ENCODE measurements around the gene VASH1. TPM values are rescaled to one million over a fixed set of nuclear protein-coding genes. Genes with fewer than 3 reads are reported as not detected.

The VASH1 gene
- 10 to 100 TPM in 2 of 3 donors, 1 to 10 TPM in 1; 9.5 to 15.0 (median 13.5) TPM for total RNA-seq
- 7.9 TPM for total RNA-seq (2013)

DNA sequence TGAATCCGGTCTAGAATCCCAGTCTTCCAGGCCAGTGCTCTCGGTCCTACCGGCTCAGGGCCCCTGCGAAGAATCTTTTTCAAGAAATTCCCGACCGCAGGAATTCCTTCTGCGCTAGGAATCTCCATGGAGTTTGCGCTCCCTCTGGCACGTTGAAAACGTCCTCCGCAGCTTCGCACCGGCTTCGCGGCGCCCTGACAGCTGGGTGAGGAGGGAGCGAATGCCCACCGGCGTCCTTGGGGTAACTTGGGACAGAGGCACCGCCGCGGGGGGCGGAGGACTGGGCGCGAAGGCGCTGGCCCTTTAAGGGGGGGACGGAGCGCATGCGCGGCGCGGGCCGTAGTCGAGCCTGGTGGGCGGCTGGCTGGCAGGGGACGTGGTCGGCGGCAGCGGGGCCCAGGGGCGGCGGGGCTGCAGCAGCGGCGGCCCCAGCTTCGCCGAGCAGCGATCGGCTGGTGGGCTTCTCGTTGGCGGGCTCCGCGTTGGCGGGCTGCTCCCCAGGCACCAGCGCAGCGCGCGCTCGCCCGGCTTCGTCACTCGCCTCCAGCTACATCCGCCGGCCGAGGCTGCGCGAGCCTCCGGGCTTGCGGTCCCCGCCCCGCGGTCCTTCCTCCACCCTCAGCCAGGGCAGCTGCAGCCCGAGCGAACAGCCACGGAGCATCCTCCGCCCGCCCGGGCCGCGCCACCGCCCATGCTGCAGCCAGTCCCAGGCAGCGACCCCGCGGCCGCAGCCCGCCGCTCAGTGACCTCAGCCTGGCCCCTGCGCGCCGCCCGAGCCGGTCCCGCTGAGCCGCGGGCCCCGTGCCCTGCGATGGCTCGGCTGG is at the start of gene VASH1:
TSS of gene VASH1 (plus strand) at position 333 of the 824 bp plus-strand sequence. CDS start 1,354 bp downstream, outside the sequence.
- Histone ChIP-seq H3K4me3 (ENCODE audit: low read length) (peak within 1 kb of the TSS; percentile 51), H3K27me3 (ENCODE audit: control insufficient read depth, insufficient read depth, low read length) (no peaks in the 10 kb centered on the region), H3K27ac (ENCODE audit: low read length) (peak within 1 kb of the TSS; percentile 42), H3K4me1 (ENCODE audit: control insufficient read depth, insufficient read depth, low read length) (peaks cover 15% of the 10 kb centered on the region), H3K9me3 (ENCODE audit: control insufficient read depth, insufficient read depth, low read length) (no peaks in the 10 kb centered on the region), H3K36me3 (ENCODE audit: control insufficient read depth, insufficient read depth, low read length) (no peaks in the 10 kb centered on the region)
- no peaks in the 10 kb centered on the region for H3K36me3 Mint-ChIP-seq
- DNase-seq = peak; percentile 60 to 63
- peaks cover 8 to 11% of the 10 kb centered on the region in 2 donors for H3K27me3 Mint-ChIP-seq (ENCODE audit: low read depth in 2 of 2)
- intact Hi-C loops (cut with micrococcal nuclease) = no loop called here
- TF ChIP-seq, protein P1, sequence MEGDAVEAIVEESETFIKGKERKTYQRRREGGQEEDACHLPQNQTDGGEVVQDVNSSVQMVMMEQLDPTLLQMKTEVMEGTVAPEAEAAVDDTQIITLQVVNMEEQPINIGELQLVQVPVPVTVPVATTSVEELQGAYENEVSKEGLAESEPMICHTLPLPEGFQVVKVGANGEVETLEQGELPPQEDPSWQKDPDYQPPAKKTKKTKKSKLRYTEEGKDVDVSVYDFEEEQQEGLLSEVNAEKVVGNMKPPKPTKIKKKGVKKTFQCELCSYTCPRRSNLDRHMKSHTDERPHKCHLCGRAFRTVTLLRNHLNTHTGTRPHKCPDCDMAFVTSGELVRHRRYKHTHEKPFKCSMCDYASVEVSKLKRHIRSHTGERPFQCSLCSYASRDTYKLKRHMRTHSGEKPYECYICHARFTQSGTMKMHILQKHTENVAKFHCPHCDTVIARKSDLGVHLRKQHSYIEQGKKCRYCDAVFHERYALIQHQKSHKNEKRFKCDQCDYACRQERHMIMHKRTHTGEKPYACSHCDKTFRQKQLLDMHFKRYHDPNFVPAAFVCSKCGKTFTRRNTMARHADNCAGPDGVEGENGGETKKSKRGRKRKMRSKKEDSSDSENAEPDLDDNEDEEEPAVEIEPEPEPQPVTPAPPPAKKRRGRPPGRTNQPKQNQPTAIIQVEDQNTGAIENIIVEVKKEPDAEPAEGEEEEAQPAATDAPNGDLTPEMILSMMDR (IDR thresholded peaks at IDR 0.05) = no peak
- peaks cover 7 to 17% of the 10 kb centered on the region in 2 donors for H3K4me1 Mint-ChIP-seq
- H3K4me3 Mint-ChIP-seq = peak within 1 kb of the TSS; percentile 88
- H3K27ac Mint-ChIP-seq = peak within 1 kb of the TSS; percentile 50 to 65
- under 1% methylated on average over 96 of the region's 96 CpGs for WGBS (ENCODE audit: insufficient coverage)
- peak; percentile 78 to 88 (median 85) for ATAC-seq
- H3K9me3 Mint-ChIP-seq = no peaks in the 10 kb centered on the region

DNA sequence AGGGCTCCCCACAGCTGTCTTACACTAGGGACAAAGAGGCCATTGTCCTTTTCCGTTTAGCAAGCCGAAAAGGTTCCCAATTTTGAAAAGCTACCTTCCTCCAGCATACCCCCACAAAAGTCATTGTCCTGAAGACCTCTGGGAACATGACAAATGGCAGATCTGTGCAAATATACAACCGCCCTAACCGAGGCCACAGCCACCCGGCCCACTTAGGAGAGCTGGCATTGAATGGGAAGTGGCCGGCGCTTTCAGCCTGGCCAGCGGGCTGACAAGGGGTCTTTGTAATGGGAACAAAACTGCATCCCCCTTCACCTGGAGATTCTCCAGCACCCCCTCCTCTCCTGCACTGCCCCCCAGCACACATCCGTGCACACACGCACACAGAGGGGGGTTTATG is 48.1 kb upstream of the VASH1 start:
- H3K4me3 Mint-ChIP-seq = no peak overlapping the region
- Histone ChIP-seq H3K27me3 (ENCODE audit: control insufficient read depth, insufficient read depth, low read length) (no peaks in the 10 kb centered on the region), H3K9me3 (ENCODE audit: control insufficient read depth, insufficient read depth, low read length) (no peaks in the 10 kb centered on the region), H3K36me3 (ENCODE audit: control insufficient read depth, insufficient read depth, low read length) (no peaks in the 10 kb centered on the region), H3K27ac (ENCODE audit: low read length) (no peak overlapping the region), H3K4me3 (ENCODE audit: low read length) (no peak overlapping the region), H3K4me1 (ENCODE audit: control insufficient read depth, insufficient read depth, low read length) (no peaks in the 10 kb centered on the region)
- TF ChIP-seq, protein P1 (IDR thresholded peaks at IDR 0.05) = no peak
- no peaks in the 10 kb centered on the region for H3K9me3 Mint-ChIP-seq
- H3K36me3 Mint-ChIP-seq = no peaks in the 10 kb centered on the region
- intact Hi-C loops (cut with micrococcal nuclease) = no loop called here
- H3K27me3 Mint-ChIP-seq (ENCODE audit: low read depth in 2 of 2) = peaks cover 4 to 21% of the 10 kb centered on the region in 2 donors
- ATAC-seq (no peak), DNase-seq (no peak)
- no peak overlapping the region for H3K27ac Mint-ChIP-seq
- no peaks in the 10 kb centered on the region for H3K4me1 Mint-ChIP-seq
- WGBS (ENCODE audit: insufficient coverage) = 87% methylated on average over 8 of the region's 10 CpGs

DNA sequence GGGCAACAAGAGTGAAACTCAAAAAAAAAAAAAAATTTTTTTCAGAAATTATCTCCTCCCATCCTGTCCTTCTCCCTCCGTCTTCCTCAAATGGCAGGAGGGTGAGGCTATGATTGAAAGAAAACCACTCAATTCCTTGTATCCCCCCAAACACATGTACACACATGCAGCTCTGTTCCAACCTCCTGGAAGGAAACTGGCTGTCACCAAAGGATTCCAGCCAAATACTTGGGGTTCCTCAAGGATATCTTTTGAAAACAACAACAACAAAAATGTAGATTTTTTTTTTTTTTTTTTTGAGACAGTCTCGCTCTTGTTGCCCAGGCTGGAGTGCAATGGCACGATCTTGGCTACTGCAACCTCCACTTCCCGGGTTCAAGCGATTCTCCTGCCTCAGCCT is 46.8 kb upstream of the VASH1 start:
- Histone ChIP-seq H3K27ac (ENCODE audit: low read length) (no peak overlapping the region), H3K27me3 (ENCODE audit: control insufficient read depth, insufficient read depth, low read length) (no peaks in the 10 kb centered on the region), H3K9me3 (ENCODE audit: control insufficient read depth, insufficient read depth, low read length) (no peaks in the 10 kb centered on the region), H3K4me1 (ENCODE audit: control insufficient read depth, insufficient read depth, low read length) (no peaks in the 10 kb centered on the region), H3K4me3 (ENCODE audit: low read length) (no peak overlapping the region), H3K36me3 (ENCODE audit: control insufficient read depth, insufficient read depth, low read length) (no peaks in the 10 kb centered on the region)
- 98% methylated on average over 4 of the region's 5 CpGs for WGBS (ENCODE audit: insufficient coverage)
- H3K27ac Mint-ChIP-seq = no peak overlapping the region
- no peaks in the 10 kb centered on the region for H3K4me1 Mint-ChIP-seq
- TF ChIP-seq, protein P1 (IDR thresholded peaks at IDR 0.05) = no peak
- intact Hi-C loops (cut with micrococcal nuclease) = no loop called here
- no peak for ATAC-seq
- no peak overlapping the region for H3K4me3 Mint-ChIP-seq
- DNase-seq = no peak
- H3K36me3 Mint-ChIP-seq = no peaks in the 10 kb centered on the region
- H3K9me3 Mint-ChIP-seq = no peaks in the 10 kb centered on the region
- H3K27me3 Mint-ChIP-seq (ENCODE audit: low read depth in 2 of 2) = peaks cover 4 to 21% of the 10 kb centered on the region in 2 donors
